Thoracic aorta (tissue), 2 donors: ENCODE data around the gene MYL7. TPM values are rescaled to one million over a fixed set of nuclear protein-coding genes. Genes with fewer than 3 reads are reported as not detected.
"Not testable (repeated sequence)": the region's sequence is repeated elsewhere in the genome, so short reads cannot be mapped to it uniquely, and the experiment has no call there.

Source experiments
- ATAC-seq: fragments of 150-250 bp; one replicate; pipeline ENCODE4 v1.8.0; 2017; ENCODE audit warnings: low read depth; ENCODE audit not compliant: insufficient number of reproducible peaks, low FRiP score
- DNase-seq: peaks from one replicate; pipeline ENCODE4 v3.0.0-alpha.2; 2020; ENCODE audit warnings: low spot score
- H3K27ac ChIP-seq, 2 donors: fragments of 200-600 bp; sonication (generic); 1 replicate in 1 of 2; 2 replicates in 1 of 2; pipeline ENCODE4 v1.5.1; 2016; ENCODE audit warnings: mild to moderate bottlenecking in 2 of 2, moderate library complexity in 2 of 2
- H3K27me3 ChIP-seq: fragments of 200-600 bp; sonication (generic); replicated peaks from 2 replicates; pipeline ENCODE4 v1.6.0; 2016; ENCODE audit warnings: mild to moderate bottlenecking; ENCODE audit not compliant: insufficient read depth
- H3K36me3 ChIP-seq: fragments of 200-600 bp; sonication (generic); one replicate; pipeline ENCODE4 v1.5.1; 2016
- H3K4me1 ChIP-seq, 2 donors: fragments of 200-600 bp; sonication (generic); 1 replicate in 1 of 2; 2 replicates in 1 of 2; pipeline versions ENCODE4 v1.5.1 to v1.6.0; 2016; ENCODE audit warnings: low read depth in 2 of 2, mild to moderate bottlenecking in 1 of 2; ENCODE audit not compliant: control insufficient read depth in 1 of 2
- H3K4me3 ChIP-seq: fragments of 200-600 bp; sonication (generic); 2 replicates; pipeline ENCODE4 v1.5.1; 2016; ENCODE audit warnings: mild to moderate bottlenecking
- H3K9me3 ChIP-seq: fragments of 200-600 bp; sonication (generic); 2 replicates; pipeline ENCODE4 v1.5.1; 2016
- total RNA-seq, 2 donors: library from RNA; depleted of rRNA; stranded (reverse); fragments of >200 nt; gene quantifications; one replicate each; pipeline versions ENCODE4 v1.1.0 to v1.2.3, GENCODE V29; 2016
- TF ChIP-seq, protein P1 (sequence below): fragments of 200-600 bp; sonication (generic); IDR thresholded peaks from one replicate; pipeline ENCODE4 v1.5.1; 2019; ENCODE audit warnings: antibody characterized with exemption

Gene MYL7
- total RNA-seq, 2 donors from 2014 or later: not detected

DNA sequence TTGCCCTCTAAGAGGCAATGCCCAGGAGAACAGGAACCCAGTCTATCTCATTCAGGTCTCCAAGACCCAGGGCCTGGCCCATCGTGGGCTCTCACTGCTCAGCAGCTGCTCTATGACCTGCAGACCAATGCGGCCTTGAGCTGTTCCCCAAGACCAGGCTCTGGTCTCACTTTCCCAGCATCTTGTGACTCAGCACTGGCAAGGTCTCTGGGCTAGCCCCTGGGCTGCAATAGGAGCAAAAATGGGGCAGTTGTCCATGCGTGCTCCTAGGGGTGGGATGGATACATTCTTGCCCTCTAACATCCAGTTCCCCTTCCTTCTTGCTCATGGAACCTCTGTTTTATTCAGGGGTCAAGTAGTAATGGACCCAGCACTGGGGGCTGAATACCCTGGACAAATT lies 34.6 kb upstream of the MYL7 start:
- H3K9me3 ChIP-seq: no peaks in the 10 kb centered on the region
- H3K4me1 ChIP-seq: peaks cover 0 to 9% of the 10 kb centered on the region in 2 donors
- DNase-seq: no peak
- no peaks in the 10 kb centered on the region for H3K36me3 ChIP-seq
- H3K4me3 ChIP-seq: no peak overlapping the region
- H3K27me3 ChIP-seq: no peaks in the 10 kb centered on the region
- TF ChIP-seq, protein P1, sequence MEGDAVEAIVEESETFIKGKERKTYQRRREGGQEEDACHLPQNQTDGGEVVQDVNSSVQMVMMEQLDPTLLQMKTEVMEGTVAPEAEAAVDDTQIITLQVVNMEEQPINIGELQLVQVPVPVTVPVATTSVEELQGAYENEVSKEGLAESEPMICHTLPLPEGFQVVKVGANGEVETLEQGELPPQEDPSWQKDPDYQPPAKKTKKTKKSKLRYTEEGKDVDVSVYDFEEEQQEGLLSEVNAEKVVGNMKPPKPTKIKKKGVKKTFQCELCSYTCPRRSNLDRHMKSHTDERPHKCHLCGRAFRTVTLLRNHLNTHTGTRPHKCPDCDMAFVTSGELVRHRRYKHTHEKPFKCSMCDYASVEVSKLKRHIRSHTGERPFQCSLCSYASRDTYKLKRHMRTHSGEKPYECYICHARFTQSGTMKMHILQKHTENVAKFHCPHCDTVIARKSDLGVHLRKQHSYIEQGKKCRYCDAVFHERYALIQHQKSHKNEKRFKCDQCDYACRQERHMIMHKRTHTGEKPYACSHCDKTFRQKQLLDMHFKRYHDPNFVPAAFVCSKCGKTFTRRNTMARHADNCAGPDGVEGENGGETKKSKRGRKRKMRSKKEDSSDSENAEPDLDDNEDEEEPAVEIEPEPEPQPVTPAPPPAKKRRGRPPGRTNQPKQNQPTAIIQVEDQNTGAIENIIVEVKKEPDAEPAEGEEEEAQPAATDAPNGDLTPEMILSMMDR: no peak
- no peak for ATAC-seq
- no peak overlapping the region for H3K27ac ChIP-seq

- H3K36me3 ChIP-seq, H3K27me3 ChIP-seq, H3K4me1 ChIP-seq, H3K4me3 ChIP-seq, H3K27ac ChIP-seq, ATAC-seq, DNase-seq, H3K9me3 ChIP-seq: not testable (repeated sequence)
Observed at GRCh38 chr7:44174694-44174948, 33.5 kb upstream of the MYL7 start.

DNA sequence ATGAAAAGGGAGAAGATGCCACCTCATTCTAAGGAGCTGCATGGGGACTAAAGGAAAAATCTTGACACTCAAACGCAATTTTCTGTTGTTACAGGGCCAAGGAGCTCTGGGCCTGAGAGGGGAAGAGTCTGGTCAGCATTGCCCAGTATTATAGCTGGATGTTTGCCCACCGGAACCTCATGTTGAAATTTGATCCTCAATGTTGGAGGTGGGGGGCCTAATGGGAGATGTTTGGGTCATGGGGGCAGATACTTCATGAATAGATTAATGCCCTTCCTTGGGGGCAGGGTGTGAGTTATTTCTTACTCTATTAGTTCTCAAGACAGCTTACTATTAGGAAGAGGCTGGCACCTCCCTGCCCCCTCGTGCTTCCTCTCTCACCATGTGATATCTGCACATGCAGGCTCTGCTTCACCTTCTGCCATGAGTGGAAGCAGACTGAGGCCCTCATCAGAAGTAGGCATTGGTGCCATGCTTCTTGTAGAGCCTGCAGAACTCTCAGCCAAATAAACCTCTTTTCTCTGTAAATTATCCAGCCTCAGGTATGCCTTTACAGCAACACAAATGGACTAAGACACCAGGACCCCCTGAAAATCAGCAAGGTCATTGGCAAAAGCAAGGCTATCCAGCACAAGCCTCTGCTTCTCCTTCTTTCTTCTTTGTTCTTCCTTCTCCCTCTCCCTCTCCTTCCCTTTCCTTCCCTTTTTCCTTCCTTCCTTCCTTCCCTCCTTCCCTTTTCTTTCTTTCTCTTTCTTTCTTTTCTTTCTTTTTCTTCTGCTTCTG lies 33.0 kb upstream of the MYL7 start:
- Histone ChIP-seq H3K36me3 (no peaks in the 10 kb centered on the region), H3K4me1 (peaks cover 0 to 9% of the 10 kb centered on the region in 2 donors), H3K27me3 (no peaks in the 10 kb centered on the region), H3K4me3 (no peak overlapping the region), H3K9me3 (no peaks in the 10 kb centered on the region), H3K27ac (no peak overlapping the region)
- DNase-seq (no peak), ATAC-seq (no peak)
- TF ChIP-seq, protein P1: no peak

DNA sequence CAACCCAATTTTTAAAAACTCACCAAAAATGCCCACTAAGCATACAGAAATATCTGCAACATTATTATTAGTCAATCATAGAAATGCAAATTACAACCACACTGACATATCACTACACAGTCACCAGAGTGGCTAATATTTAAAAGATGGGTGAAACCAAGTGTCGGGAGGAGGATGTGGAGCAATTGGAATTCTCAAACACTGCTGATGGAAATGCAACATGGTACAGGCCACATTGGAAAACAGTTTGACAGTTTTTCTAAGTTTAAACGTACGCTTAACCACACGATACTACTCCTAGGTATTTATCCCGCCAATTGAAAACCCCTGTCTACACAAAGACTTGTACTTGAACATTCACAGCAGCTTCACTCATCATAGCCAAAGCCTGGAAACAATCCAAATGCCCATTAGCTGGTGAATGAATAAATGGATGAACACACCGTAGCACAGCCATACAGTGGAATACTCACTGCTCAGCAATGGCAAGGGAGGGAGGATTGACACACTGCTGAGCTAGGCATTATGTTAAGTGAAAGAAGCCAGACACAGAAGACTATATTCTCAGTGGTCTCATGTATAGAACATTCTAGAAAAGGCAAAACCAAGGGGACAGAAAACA lies 31.8 kb upstream of the MYL7 start:
- DNase-seq (no peak), ATAC-seq (no peak)
- TF ChIP-seq, protein P1: no peak
- no peak overlapping the region for H3K4me3 ChIP-seq
- H3K27me3 ChIP-seq: no peaks in the 10 kb centered on the region
- no peak overlapping the region for H3K27ac ChIP-seq
- H3K9me3 ChIP-seq: no peaks in the 10 kb centered on the region
- H3K4me1 ChIP-seq: peaks cover 0 to 7% of the 10 kb centered on the region in 2 donors
- H3K36me3 ChIP-seq: no peaks in the 10 kb centered on the region

GRCh38 chr7:44172352-44172751 lies 31.2 kb upstream of the MYL7 start:
- Histone ChIP-seq H3K4me3 (no peak overlapping the region), H3K27ac (no peak overlapping the region), H3K9me3 (no peaks in the 10 kb centered on the region), H3K4me1 (peaks cover 0 to 2% of the 10 kb centered on the region in 2 donors), H3K36me3 (no peaks in the 10 kb centered on the region), H3K27me3 (no peaks in the 10 kb centered on the region)
- DNase-seq (no peak), ATAC-seq (no peak)
- TF ChIP-seq, protein P1: no peak

DNA sequence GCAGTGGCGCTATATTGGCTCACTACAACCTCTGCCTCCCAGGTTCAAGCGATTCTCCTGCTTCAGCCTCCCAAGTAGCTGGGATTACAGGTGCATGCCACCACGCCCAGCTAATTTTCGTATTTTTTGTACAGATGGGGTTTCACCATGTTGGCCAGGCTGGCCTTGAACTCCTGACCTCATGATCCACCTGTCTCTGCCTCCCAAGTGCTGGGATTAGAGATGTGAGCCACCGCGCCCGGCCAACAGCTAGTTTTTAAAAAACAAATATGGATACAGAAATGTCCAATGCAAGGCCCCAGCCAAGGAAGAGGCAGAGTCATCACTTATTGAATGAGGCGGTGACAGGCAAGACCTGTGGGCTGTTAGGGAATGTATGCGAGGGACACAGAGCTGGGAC lies 30.8 kb upstream of the MYL7 start:
- not testable (repeated sequence) for H3K36me3 ChIP-seq, DNase-seq, H3K9me3 ChIP-seq, H3K4me1 ChIP-seq, H3K4me3 ChIP-seq, ATAC-seq, H3K27me3 ChIP-seq, H3K27ac ChIP-seq
